B cell (primary cell): ENCODE results near the gene BNIP1. TPM values are rescaled to one million over a fixed set of nuclear protein-coding genes. Genes with fewer than 3 reads are reported as not detected.

Source experiments
- ATAC-seq: fragments of 200-7000 bp; cut with Tn5 transposase; one replicate; pipeline ENCODE4 v1.10.0; 2021; ENCODE audit warnings: low read depth, mild to moderate bottlenecking, moderate number of reproducible peaks, moderate library complexity
- CTCF ChIA-PET: fragments of 350-600 bp; sonication (Branson Sonifier 250); formaldehyde crosslinking; loops from one replicate; lab custom pipeline; 2021; ENCODE audit warnings: antibody characterized with exemption, inconsistent platforms; lab: Charles Lee
- POLR2A ChIA-PET: fragments of 350-600 bp; sonication (Branson Sonifier 250); formaldehyde crosslinking; loops from one replicate; lab custom pipeline; 2021; ENCODE audit warnings: antibody characterized with exemption; lab: Charles Lee
- DNase-seq: peaks from one replicate; pipeline ENCODE4 v3.0.0; 2013
- H2AFZ ChIP-seq: 2 replicates; pipeline ENCODE4 v1.6.1; 2012; ENCODE audit warnings: mild to moderate bottlenecking, low read depth, low read length; ENCODE audit not compliant: insufficient read depth, poor library complexity, severe bottlenecking
- H3K27ac ChIP-seq, 2 donors: 1 replicate in 1 of 2; 2 replicates in 1 of 2; pipeline ENCODE4 v1.5.1; 2012 to 2013; ENCODE audit warnings: low read length in 2 of 2, mild to moderate bottlenecking in 2 of 2, moderate library complexity in 1 of 2
- H3K27me3 ChIP-seq, 4 experiments: fragments of 200-600 bp in 1 of 4; sonication (generic) in 1 of 4; replicated peaks in 1 of 4; 1 replicate in 2 of 4; 2 replicates in 2 of 4; pipeline versions ENCODE4 v1.6.1 to v1.7.0; 2013 to 2016; ENCODE audit warnings: low read length in 3 of 4, mild to moderate bottlenecking in 2 of 4, mixed read lengths in 1 of 4, moderate library complexity in 1 of 4; ENCODE audit not compliant: insufficient read depth in 4 of 4, control insufficient read depth in 3 of 4; ENCODE audit errors: control extremely low read depth in 1 of 4
- H3K36me3 ChIP-seq, 2 experiments: replicated peaks in 1 of 2; 1 replicate in 1 of 2; 2 replicates in 1 of 2; pipeline versions ENCODE4 v1.6.1 to v1.7.1; 2013; ENCODE audit warnings: low read length in 1 of 2; ENCODE audit not compliant: insufficient read depth in 2 of 2, control insufficient read depth in 1 of 2; ENCODE audit errors: control extremely low read depth in 1 of 2, extremely low read depth in 1 of 2
- H3K4me1 ChIP-seq, 2 donors: fragments of 200-600 bp in 1 of 2; sonication (generic) in 1 of 2; 1 replicate in 1 of 2; 2 replicates in 1 of 2; pipeline versions ENCODE4 v1.5.1 to v1.6.1; 2013 to 2017; ENCODE audit warnings: low read length in 2 of 2; ENCODE audit not compliant: control insufficient read depth in 2 of 2, insufficient read depth in 2 of 2
- H3K4me2 ChIP-seq: replicated peaks from 2 replicates; pipeline ENCODE3; 2012; ENCODE audit warnings: mild to moderate bottlenecking, low read depth, low read length; ENCODE audit not compliant: poor library complexity, severe bottlenecking
- H3K4me3 ChIP-seq, 5 experiments: fragments of 200-600 bp in 1 of 5; sonication (generic) in 1 of 5; 1 replicate in 3 of 5; 2 replicates in 2 of 5; pipeline versions ENCODE4 v1.5.1 to v1.7.0; 2011 to 2016; ENCODE audit warnings: low read length in 4 of 5, mild to moderate bottlenecking in 4 of 5, low read depth in 2 of 5, control low read depth in 1 of 5, moderate library complexity in 1 of 5; ENCODE audit not compliant: insufficient read depth in 1 of 5; ENCODE audit errors: control extremely low read depth in 1 of 5, extremely low read depth in 1 of 5
- H3K79me2 ChIP-seq: fragments of 200-600 bp; sonication (generic); one replicate; pipeline ENCODE4 v1.6.0; 2016; ENCODE audit warnings: low read length; ENCODE audit not compliant: control insufficient read depth, insufficient read depth
- H3K9ac ChIP-seq: fragments of 200-600 bp; sonication (generic); 2 replicates; pipeline ENCODE4 v1.6.1; 2017; ENCODE audit warnings: mild to moderate bottlenecking, low read length, moderate library complexity
- H3K9me3 ChIP-seq, 3 donors: one replicate each; pipeline versions ENCODE4 v1.6.1 to v1.7.1; 2013; ENCODE audit warnings: low read length in 2 of 3; ENCODE audit not compliant: control insufficient read depth in 2 of 3, insufficient read depth in 1 of 3; ENCODE audit errors: control extremely low read depth in 1 of 3
- H4K20me1 ChIP-seq: 2 replicates; pipeline ENCODE4 v1.6.0; 2012; ENCODE audit warnings: mild to moderate bottlenecking, low read length; ENCODE audit not compliant: insufficient read depth, control insufficient read depth, poor library complexity, severe bottlenecking
- H3K27ac Mint-ChIP-seq: one replicate; pipeline ENCODE4 v1.8.0; 2021; ENCODE audit warnings: mixed read lengths
- H3K27me3 Mint-ChIP-seq: one replicate; pipeline ENCODE4 v1.8.0; 2021; ENCODE audit warnings: mixed read lengths
- H3K4me1 Mint-ChIP-seq: one replicate; pipeline ENCODE4 v1.8.0; 2021; ENCODE audit warnings: mixed read lengths
- H3K4me3 Mint-ChIP-seq: one replicate; pipeline ENCODE4 v1.8.0; 2021; ENCODE audit warnings: mixed read lengths
- H3K9me3 Mint-ChIP-seq: one replicate; pipeline ENCODE4 v1.8.0; 2022; ENCODE audit warnings: mixed read lengths; ENCODE audit not compliant: insufficient read depth
- CTCF ChIP-seq: fragments of 200-600 bp; IDR thresholded peaks from one replicate; pipeline ENCODE4 v1.8.0; 2022; ENCODE audit warnings: antibody characterized with exemption, mild to moderate bottlenecking
- EZH2 ChIP-seq: IDR thresholded peaks from 2 replicates; pipeline ENCODE4 v1.6.1; 2012; ENCODE audit warnings: borderline replicate concordance, low read depth, mild to moderate bottlenecking, moderate library complexity, low read length; ENCODE audit not compliant: insufficient read depth, poor library complexity, severe bottlenecking
- WGBS: methylation state at CpG from one replicate; pipeline ENCODE4 v1.1.5; 2013; ENCODE audit warnings: missing lambda C conversion rate; ENCODE audit not compliant: insufficient coverage; 5-methylcytosine and 5-hydroxymethylcytosine counted together
- intact Hi-C: fragments of 100-400 bp; cut with micrococcal nuclease; formaldehyde crosslinking; loops from one replicate; pipeline ENCODE4 v1.10.0; 2022
- polyA plus RNA-seq: library from polyadenylated mRNA; depleted of rRNA; stranded (reverse); fragments of >200 nt; gene quantifications from 2 replicates; pipeline ENCODE4 v1.2.3, GENCODE V29; 2012
- total RNA-seq, 2 donors: library from RNA; stranded (reverse); fragments of 120-200 nt in 1 of 2; gene quantifications; 1 replicate in 1 of 2; 2 replicates in 1 of 2; pipeline versions ENCODE4 v1.2.3 to v1.2.4, GENCODE V29; 2013 to 2022

Gene BNIP1
- total and polyA plus RNA-seq, 2 donors (not counting 1 experiment from before 2014, with no cell fraction given): 8.0 to 15.0 TPM

- no peaks in the 10 kb centered on the region for H3K27me3 ChIP-seq
- no peaks in the 10 kb centered on the region for H3K4me1 Mint-ChIP-seq
- no peaks in the 10 kb centered on the region for H3K4me1 ChIP-seq
- intact Hi-C loops: no loop called here
- no peak overlapping the region for H3K27ac ChIP-seq
- H3K36me3 ChIP-seq: peaks cover 0 to 40% of the 10 kb centered on the region in 2 experiments
- H3K4me2 ChIP-seq: no peak overlapping the region
- H3K27ac Mint-ChIP-seq: no peak overlapping the region
- TF ChIP-seq EZH2 (no peak), CTCF (no peak)
- ATAC-seq: no peak
- no peaks in the 10 kb centered on the region for H3K9me3 ChIP-seq
- no peak overlapping the region for H3K9ac ChIP-seq
- H3K4me3 Mint-ChIP-seq: no peak overlapping the region
- H3K27me3 Mint-ChIP-seq: no peaks in the 10 kb centered on the region
- H3K9me3 Mint-ChIP-seq: no peaks in the 10 kb centered on the region
- H4K20me1 ChIP-seq: no peaks in the 10 kb centered on the region
- H2AFZ ChIP-seq: no peak overlapping the region
- POLR2A ChIA-PET: no interaction called here
- no peaks in the 10 kb centered on the region for H3K79me2 ChIP-seq
- CTCF ChIA-PET: no interaction called here
- WGBS: 89% methylated on average over 6 of the region's 7 CpGs
- DNase-seq: no peak
- no peak overlapping the region for H3K4me3 ChIP-seq
Observed at GRCh38 chr5:173163219-173163618, 18.9 kb downstream of the BNIP1 start.

- no peak overlapping the region for H2AFZ ChIP-seq
- TF ChIP-seq CTCF (no peak), EZH2 (no peak)
- DNase-seq: no peak
- H3K9me3 ChIP-seq: no peaks in the 10 kb centered on the region
- CTCF ChIA-PET: no interaction called here
- H3K27me3 ChIP-seq: no peaks in the 10 kb centered on the region
- H3K9ac ChIP-seq: no peak overlapping the region
- peaks cover 0 to 30% of the 10 kb centered on the region in 2 experiments for H3K36me3 ChIP-seq
- POLR2A ChIA-PET: no interaction called here
- H3K27ac ChIP-seq: no peak overlapping the region
- H4K20me1 ChIP-seq: no peaks in the 10 kb centered on the region
- intact Hi-C loops: no loop called here
- no peak overlapping the region for H3K4me2 ChIP-seq
- no peak for ATAC-seq
- H3K79me2 ChIP-seq: no peaks in the 10 kb centered on the region
- no peaks in the 10 kb centered on the region for H3K27me3 Mint-ChIP-seq
- H3K27ac Mint-ChIP-seq: no peak overlapping the region
- no peak overlapping the region for H3K4me3 Mint-ChIP-seq
- no peak overlapping the region for H3K4me3 ChIP-seq
- no peaks in the 10 kb centered on the region for H3K9me3 Mint-ChIP-seq
- H3K4me1 Mint-ChIP-seq: no peaks in the 10 kb centered on the region
- no peaks in the 10 kb centered on the region for H3K4me1 ChIP-seq
- 94% methylated on average over 2 of the region's 2 CpGs for WGBS
Observed at GRCh38 chr5:173165177-173166016, 21.1 kb downstream of the BNIP1 start.
